Measurements from ENCODE around the gene VSIG10L. TPM values are rescaled to one million over a fixed set of nuclear protein-coding genes. Genes with fewer than 3 reads are reported as not detected.

The VSIG10L gene
- total RNA-seq, 1 experiment from 2014 or later: 4.6 TPM

- no peak for TF ChIP-seq REST (IDR thresholded peaks at IDR 0.05; ENCODE audit: low read depth)
Measured at GRCh38 chr19:51338563-51339312, 3.2 kb downstream of the VSIG10L start (continued).

GRCh38 chr19:51337861-51338562 lies 3.9 kb downstream of the VSIG10L start:
- Histone ChIP-seq H3K4me3 (replicated peaks in 1 of 2; ENCODE audit: low read depth in 1 of 2, low read length in 2 of 2) (peak overlapping the region; percentile 54 to 67), H3K79me2 (ENCODE audit: insufficient read depth, low read length) (no peaks in the 10 kb centered on the region), H3K27ac (ENCODE audit: low read depth, low read length) (peak overlapping the region; percentile 55), H3K9ac (ENCODE audit: low read length) (peak overlapping the region; percentile 70), H3K9me2 (ENCODE audit: insufficient read depth) (no peaks in the 10 kb centered on the region), H3K4me1 (ENCODE audit: control insufficient read depth in 1 of 2, insufficient read depth in 2 of 2, low read length in 2 of 2) (peaks cover 5 to 42% of the 10 kb centered on the region in 2 experiments; a peak in 3 of 4 replicates), H4K20me1 (ENCODE audit: insufficient read depth) (no peaks in the 10 kb centered on the region), H3K4me2 (ENCODE audit: low read length) (peak overlapping the region; percentile 90), H3K9me3 (ENCODE audit: control insufficient read depth in 1 of 2, insufficient read depth in 1 of 2, low read depth in 1 of 2, low read length in 2 of 2) (no peaks in the 10 kb centered on the region), H3K27me3 (ENCODE audit: insufficient read depth, low read length) (no peaks in the 10 kb centered on the region), H3K36me3 (ENCODE audit: control insufficient read depth in 1 of 2, insufficient read depth in 2 of 2, low read length in 2 of 2) (no peaks in the 10 kb centered on the region), H2AFZ (ENCODE audit: low read depth, low read length, poor library complexity, severe bottlenecking) (peak overlapping the region; percentile 90)
- ChIA-PET RAD21 (ENCODE audit: low non-redundant PET in 1 of 2, low total read pairs in 2 of 2, uncharacterized antibody in 2 of 2, unreplicated experiment in 2 of 2) (interaction anchor here in 1 of 2 experiments (0.6 kb wide), 1 partner anchor 73 kb away, joined by 4 read pairs; no protein-coding TSS in a partner anchor), CTCF (interaction anchor here (0.7 to 1.0 kb wide), 2 partner anchors 70 to 319 kb away, joined by 3 to 5 read pairs; no protein-coding TSS in a partner anchor), POLR2A (no interaction called here)
- TSS peak; percentile 65 for BruUV-seq (replicated peaks)
- no peak for ATAC-seq
- intact Hi-C loops (cut with micrococcal nuclease): no loop called here
- no peak for DNase-seq (ENCODE audit: low read depth, low spot score)
- TF ChIP-seq RAD21 (IDR thresholded peaks at IDR 0.05; ENCODE audit: low read depth) (no peak), CBX3 (IDR thresholded peaks at IDR 0.05; ENCODE audit: low read depth) (no peak), EZH2 (IDR thresholded peaks at IDR 0.05) (no peak), EZH2phosphoT487 (IDR thresholded peaks at IDR 0.05; ENCODE audit: borderline replicate concordance) (no peak), SP1 (IDR thresholded peaks at IDR 0.05; ENCODE audit: low read depth) (no peak), ELF1 (IDR thresholded peaks at IDR 0.05; ENCODE audit: borderline replicate concordance, low read depth) (no peak), MAX (IDR thresholded peaks at IDR 0.05) (no peak), SIN3A (IDR thresholded peaks at IDR 0.05; ENCODE audit: low read depth) (no peak), POLR2A (IDR thresholded peaks at IDR 0.05; ENCODE audit: borderline replicate concordance, extremely low read depth, insufficient read depth, insufficient read length) (no peak), REST (IDR thresholded peaks at IDR 0.05; ENCODE audit: low read depth) (no peak), FOSL1 (IDR thresholded peaks at IDR 0.05; ENCODE audit: low read depth) (no peak), CEBPB (IDR thresholded peaks at IDR 0.05; ENCODE audit: low read depth) (no peak), EGR1 (IDR thresholded peaks at IDR 0.05; ENCODE audit: low read depth) (no peak), ZBTB33 (IDR thresholded peaks at IDR 0.05; ENCODE audit: extremely low read depth, insufficient replicate concordance, low read length) (no peak)

Data from HCT116 (cell line).